Measurements from ENCODE around the gene GRIK4.

DNA sequence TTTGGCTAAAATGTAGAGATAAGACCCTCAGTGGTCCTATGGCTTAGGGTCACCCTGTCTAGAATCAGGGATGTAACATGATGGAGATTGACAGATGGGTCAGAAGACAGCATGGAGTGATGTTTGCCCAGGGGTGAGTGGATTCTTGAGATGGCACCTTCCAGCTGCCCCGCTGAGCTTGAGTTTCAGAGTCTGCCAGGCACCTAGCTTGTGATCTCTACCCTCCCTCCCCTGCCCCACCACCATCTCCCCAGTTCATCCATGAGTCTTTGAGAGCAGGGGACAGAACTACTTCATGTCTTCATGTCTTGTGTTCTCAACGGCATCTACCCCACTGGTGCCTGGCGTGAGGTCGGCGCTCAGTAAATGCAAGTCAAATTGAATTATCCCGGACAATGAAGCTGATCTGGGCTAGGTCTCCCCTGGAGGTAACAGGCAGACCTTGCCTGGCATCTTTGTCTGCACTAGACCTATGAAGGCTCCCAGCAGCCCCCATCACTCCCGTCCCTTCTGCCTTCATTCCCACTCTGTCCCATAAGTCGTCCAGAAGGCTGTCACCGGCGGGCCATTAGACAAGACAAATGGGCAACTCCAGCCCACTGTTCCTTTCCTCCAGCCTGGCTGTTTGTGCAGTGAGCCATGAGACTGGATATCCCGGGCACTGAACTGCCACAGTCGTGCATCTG, 273.2 kb downstream of the GRIK4 start:
- no peak for TF ChIP-seq CTCF (IDR thresholded peaks at IDR 0.05)
- TF ChIP-seq EZH2phosphoT487 (IDR thresholded peaks at IDR 0.05; ENCODE audit: borderline replicate concordance, low read depth), result no peak
- TF ChIP-seq TAF1 (IDR thresholded peaks at IDR 0.05; ENCODE audit: borderline replicate concordance, low read depth, low read length), result no peak
- TF ChIP-seq MAX (IDR thresholded peaks at IDR 0.05; ENCODE audit: low read depth), result no peak
- no peak for TF ChIP-seq PBX3 (IDR thresholded peaks at IDR 0.05)
- TF ChIP-seq JUND (IDR thresholded peaks at IDR 0.05), result no peak
- TF ChIP-seq TEAD4 (IDR thresholded peaks at IDR 0.05; ENCODE audit: borderline replicate concordance, insufficient read depth), result no peak
- no peak for TF ChIP-seq RAD21 (IDR thresholded peaks at IDR 0.05; ENCODE audit: low read length)
- TF ChIP-seq, protein P1, sequence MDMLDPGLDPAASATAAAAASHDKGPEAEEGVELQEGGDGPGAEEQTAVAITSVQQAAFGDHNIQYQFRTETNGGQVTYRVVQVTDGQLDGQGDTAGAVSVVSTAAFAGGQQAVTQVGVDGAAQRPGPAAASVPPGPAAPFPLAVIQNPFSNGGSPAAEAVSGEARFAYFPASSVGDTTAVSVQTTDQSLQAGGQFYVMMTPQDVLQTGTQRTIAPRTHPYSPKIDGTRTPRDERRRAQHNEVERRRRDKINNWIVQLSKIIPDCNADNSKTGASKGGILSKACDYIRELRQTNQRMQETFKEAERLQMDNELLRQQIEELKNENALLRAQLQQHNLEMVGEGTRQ (IDR thresholded peaks at IDR 0.05; ENCODE audit: borderline replicate concordance, low read depth, low read length), result no peak
- no peak for TF ChIP-seq POLR2AphosphoS5 (IDR thresholded peaks at IDR 0.05; ENCODE audit: low read depth, low read length)
- no peak for TF ChIP-seq YY1 (IDR thresholded peaks at IDR 0.05; ENCODE audit: low read depth)
- no peak for TF ChIP-seq SIN3A (IDR thresholded peaks at IDR 0.05; ENCODE audit: borderline replicate concordance, low read depth, low read length)
- TF ChIP-seq, protein P2, sequence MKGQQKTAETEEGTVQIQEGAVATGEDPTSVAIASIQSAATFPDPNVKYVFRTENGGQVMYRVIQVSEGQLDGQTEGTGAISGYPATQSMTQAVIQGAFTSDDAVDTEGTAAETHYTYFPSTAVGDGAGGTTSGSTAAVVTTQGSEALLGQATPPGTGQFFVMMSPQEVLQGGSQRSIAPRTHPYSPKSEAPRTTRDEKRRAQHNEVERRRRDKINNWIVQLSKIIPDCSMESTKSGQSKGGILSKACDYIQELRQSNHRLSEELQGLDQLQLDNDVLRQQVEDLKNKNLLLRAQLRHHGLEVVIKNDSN (IDR thresholded peaks at IDR 0.05; ENCODE audit: borderline replicate concordance, low read depth), result no peak

All from SK-N-SH (cell line).